OCI-M1 (cell line): Measurements from ENCODE around the gene GPM6B.
"Not testable (repeated sequence)": the region's sequence is repeated elsewhere in the genome, so short reads cannot be mapped to it uniquely, and the experiment has no call there.

ENCODE experiments used
- DNase-seq: peaks from one replicate; lab custom pipeline; 2025; lab: John Stamatoyannopoulos, UW

Gene GPM6B

DNA sequence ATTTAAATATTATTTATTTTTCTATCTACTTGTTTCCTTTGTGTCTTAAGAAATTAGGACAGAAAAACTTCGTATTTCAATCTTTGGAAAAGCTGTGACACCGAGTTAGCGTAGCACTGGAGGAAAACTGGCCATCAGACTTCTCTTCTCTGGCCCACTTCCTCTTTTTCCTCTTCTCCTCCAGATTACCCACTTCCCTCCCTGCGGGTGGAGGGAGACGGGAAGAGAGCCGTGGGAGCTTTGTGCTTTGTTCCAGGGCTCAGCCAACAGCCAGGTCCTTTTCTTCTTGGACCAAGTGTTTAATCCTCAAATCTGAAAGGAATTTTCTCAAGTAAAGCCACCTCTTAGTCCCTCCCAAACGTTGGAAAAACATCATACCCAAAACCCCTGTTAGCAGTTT lies 52.6 kb downstream of the GPM6B start:
- peak; percentile 37 for DNase-seq

DNA sequence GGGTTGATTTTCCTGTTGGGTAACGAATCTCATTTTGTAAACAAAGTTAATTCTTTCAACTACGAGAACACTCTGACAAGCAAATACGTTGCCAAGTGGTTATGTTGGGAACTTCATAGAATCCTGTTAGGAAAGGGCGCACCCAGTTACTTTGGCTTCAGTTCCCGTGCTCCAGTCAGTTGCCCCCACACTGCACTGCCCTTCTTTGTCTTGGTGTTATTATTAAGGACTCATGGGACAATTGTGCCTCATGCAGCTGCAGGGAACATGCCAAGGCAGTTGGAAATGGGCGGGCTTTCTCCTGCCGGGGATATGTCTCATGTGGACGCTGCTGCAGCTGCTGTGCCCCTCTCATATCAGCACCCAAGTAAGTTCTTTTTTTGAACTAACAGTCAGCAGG lies 53.4 kb downstream of the GPM6B start:
- DNase-seq: no peak

DNA sequence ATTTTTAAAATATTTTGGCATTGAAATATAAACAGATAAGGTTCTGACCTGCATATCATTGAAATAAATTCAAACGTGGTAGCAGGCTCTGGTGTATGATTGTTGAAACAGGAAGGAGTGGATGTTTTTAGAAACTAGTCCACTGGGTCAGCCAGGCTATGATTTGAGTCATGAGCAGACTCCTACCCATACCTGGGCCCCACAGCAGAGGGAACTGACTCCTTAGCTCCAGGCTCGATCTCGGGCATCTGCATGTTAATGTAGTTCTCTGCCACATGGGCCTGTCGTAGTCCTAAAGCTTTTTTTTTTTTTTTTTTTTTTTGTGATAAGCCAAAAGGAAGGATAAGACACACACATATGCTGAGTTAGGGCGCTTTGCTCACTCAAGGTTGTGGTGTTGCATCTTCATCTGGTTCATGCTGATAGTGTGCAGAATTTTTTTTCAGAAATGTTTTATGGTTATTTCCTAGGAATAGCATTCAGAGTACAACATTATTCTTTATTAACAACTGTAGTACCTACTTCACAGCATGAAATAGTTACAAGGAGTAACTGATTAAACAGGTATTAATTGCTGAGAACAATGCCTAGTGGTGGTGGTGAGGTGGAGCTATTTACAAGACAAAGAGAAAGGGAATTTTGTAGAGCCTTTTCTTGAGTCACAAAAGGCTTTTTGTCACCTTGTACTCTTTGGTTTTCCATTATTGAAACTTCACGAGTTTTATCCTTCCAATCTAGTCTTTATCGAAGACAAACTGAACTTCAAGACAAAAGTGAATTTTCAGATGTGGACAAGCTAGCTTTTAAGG lies 55.1 kb downstream of the GPM6B start:
- peak; percentile 40 for DNase-seq

DNA sequence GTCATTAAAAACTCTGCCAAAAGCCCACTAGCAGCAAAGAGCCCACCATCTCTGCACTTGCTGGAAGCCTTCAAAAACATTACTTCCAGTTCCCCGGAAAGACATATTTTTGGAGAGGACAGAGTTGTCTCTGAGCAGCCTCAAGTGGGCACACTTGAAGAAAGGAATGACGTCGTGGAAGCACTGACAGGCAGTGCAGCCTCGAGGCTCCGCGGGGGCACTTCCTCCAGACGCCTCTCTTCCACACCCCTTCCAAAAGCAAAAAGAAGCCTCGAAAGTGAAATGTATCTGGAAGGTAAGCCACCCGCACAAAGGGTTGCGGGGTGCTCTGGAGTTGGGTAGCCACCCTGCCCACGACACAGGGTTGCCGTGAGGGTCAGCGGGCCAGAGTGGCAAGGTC lies 56.5 kb downstream of the GPM6B start:
- no peak for DNase-seq

DNA sequence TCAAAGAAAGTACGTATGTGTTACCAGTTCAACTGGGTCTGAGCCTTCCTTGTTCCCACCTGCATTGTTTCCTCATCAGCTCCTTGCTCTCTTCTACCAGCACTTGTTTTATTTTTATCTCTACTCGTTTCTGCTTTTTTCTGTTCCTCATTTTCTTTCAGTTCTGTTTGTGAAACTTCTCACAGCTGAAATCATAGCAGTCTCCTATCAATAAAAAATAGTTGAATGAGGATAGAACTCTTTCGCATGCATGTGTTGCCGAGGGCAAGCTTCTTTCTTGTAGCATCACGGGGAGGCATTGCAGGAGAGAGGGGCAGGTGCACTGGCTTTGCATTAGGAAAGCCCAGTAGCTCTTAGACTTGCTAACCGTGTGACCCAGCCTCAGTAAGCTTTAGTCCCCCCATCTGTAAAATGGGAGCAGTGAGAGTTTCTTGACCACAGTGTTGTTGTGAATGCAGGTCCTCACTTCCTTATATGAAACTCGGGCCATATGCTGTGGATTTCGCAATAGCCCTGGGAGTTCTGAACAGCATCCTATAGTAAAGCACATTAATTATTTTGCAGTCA lies 57.7 kb downstream of the GPM6B start:
- peak; percentile 2 for DNase-seq

DNA sequence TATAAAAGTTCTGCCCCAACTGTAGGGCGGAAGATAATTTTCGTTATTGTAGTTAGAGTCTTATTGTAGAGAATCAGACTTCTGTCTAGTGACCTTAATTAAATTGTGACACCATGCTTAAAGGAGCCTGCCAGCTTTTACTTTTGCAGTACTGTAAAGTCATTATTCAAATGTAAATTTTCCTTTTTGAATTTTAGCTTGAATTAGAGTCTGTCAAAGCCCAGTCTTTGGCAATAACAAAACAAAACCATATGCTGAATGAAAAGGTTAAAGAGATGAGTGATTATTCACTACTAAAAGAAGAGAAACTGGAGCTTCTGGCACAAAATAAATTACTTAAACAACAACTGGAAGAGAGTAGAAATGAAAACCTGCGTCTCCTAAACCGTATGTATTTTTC lies 60.5 kb downstream of the GPM6B start:
- DNase-seq: no peak

DNA sequence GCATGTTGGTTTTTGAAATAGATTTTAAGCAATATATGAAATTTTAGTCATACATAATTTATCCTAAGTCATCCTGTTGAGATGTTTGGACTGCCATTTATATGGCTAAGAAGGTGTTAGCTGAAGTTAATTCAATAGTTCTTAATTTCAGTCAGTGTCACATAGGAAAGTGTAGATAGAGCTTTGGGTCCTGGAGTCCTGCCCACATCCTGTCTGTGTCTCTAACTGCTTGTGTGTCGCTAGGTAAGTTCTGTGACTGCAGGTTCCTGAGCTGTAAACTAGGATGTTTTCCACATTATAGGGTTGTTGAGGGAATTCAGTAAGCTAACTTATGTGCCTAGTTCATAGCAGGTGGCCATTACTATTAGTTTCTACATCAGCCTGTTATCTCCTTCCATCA lies 61.6 kb downstream of the GPM6B start:
- no peak for DNase-seq

DNA sequence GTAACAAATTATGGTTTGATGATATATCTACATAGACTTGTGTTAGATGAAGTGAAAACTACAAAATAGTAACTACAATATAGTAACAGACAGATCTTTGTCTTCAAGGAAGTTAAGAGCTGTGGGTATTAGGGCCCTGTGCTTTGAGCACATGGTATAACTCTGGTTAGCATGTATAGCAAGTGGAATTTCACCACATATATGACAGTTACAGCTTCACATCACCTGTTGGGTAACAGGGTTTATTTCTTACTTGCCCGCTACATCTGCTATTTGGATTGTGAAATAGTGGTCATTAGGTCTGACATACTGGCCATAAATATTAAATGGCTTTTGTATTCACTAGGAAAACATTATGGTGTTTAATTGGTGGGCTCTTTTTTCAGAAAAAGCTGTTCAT lies 62.1 kb downstream of the GPM6B start:
- DNase-seq: no peak

DNA sequence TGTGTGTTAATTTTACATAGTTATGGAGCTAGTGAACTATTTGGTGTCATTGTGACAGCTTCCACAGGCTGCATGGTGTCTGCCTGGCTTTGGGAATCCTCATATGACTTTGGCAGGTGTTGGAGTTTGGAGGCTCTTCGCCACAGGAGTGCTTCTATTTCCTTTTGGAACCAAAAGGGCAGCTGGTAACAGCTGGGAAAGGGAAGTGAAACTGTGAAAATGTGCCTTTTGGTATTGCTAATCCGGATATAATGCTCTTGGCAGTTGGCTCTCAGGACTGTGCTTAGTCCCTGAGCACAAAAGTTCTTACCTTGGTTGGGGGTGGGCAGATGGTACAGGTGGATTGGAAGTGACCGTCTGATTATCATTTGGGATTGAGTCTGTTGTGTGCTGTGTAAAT lies 64.2 kb downstream of the GPM6B start:
- no peak for DNase-seq

DNA sequence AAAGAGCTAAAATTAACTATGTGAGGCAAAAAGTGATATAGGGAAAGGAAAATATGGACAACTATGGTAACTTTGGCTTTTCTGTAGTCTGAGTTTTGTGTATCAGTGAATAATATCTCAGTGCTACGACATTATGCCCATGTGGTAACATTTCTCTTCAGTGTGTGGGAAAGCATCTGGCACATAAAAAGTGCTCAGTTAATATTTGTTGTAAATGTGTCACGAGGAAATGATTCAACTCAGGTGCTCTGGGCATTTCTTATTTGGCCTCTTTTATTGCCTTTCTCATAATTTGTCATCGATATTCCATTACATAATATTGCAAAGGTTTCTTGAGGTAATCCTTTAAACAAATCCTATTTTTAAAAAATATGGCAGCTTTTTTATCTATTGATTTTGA lies 64.8 kb downstream of the GPM6B start:
- DNase-seq: no peak

DNA sequence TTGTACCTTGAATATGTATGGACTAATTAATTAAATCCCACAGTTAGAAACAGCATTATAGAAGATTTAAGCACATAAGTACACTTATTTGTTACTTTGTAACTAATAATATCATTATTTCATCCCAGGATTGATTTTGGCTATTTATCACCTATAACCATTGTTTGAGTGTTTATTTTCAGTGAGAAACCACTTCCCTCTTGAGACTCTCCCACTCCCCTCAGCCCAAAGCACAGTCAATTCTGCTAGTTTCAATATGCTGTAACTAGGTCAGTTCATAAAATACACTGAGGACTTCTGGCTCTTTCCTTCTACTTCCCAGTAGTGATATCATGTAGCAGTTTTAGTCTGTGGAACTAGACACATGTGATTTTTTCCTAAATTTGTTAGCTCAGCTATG lies 66.1 kb downstream of the GPM6B start:
- no peak for DNase-seq

DNA sequence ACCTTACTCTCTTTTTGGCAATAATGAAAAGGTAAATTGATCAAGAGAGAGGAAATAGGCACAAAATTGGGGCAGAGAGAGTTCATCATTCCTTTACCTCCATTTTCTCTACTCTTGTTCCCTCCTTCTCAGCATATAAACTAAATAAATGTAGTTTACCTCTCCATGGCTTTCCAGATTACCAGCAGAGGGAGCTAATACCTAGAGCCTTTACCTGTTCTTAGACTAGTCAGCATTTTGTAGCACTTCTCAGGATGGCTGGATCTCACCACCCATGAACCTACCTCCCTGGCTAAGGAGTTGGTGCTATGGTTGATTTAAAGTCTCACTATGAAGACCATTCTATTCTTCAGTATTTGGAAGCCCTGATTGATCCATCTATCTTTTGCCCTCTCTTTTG lies 66.7 kb downstream of the GPM6B start:
- DNase-seq: peak; percentile 44

DNA sequence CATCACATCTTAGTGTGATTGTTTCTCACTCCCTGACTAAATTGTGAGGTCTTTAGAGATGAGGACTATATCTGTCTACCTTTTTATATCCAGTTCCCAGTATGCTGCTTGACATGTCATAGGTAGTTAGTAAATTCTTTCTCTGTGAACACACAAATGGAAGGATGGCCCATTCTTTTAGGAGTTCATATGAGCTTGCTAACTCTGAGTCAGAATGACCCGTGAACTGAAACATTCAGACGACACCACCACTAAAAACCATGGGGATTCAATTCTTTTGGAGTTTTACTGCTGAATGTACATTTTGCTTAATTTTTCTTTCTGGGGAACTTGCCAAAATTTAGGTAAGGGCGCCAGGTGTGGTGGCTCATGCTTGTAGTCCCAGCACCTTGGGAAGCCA lies 68.4 kb downstream of the GPM6B start:
- DNase-seq: no peak

DNA sequence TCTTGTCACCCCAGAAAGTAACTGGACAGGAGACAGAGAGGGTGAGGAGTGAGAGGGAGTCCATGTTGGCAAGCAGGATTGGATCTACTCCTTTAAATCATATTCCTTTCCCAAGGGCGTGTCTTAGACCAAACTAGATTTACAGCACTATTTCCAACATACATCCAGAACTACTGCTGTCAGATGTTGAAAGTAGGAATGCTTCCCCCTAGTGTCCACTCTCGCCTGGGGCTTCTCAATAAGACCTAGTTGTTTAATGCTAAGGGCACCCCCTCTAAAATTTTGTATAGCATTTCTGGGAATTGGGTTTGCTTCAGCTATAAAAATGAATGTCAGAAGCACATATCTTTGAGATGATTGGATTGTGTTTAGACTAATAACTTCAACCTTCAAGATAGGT lies 69.1 kb downstream of the GPM6B start:
- peak; percentile 51 for DNase-seq

DNA sequence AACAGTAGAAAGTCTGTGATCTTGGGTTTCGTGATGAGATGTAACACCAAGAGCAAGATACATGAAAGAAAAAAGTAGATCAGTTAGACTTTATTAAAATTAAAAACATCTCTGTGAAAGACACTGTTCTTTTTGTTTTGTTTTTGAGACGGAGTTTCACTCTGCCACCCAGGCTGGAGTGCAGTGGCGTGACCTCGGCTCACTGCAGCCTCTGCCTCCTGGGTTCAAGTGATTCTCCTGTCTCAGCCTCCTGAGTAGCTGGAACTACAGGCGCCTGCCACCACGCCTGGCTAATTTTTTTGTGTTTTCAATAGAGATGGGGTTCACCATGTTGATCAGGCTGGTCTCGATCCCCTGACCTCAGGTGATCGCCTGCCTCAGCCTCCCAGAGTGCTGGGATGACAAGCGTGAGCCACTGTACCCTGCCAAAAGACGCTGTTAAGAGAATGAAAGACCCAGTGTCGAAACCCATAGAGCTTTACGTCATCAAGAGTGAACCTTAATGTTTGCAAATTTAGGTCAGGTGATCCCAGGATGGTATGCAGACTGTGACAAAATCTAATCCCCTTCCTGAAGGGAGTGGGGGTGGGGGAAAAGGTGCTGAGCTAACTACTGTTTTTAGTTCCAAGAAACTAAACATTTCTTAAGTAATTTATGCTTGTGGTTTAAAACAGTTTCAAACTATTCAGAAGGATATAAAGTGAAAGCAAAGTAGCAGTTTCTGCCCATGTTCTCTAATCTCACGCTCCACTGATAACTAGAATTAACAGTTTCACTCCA lies 74.3 kb downstream of the GPM6B start:
- DNase-seq: peak; percentile 82

DNA sequence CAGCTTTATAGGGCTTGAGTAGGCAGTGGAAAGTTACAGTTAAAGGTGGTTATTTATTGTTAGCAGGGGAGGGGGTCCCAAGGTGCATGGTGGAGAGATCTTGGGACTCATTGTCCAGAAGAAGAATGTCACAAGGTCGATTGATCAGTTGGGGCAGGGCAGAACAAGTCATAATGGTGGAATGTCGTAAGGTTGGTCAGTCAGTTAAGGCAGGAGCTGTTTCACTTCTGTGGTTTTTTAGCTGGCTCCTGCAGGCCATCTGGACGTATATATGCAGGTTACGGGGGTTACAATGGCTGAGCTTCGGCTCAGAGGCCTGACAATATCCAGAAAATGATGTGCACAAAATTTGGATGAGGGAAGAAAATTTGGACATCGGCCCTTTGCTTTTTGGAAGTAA lies 75.2 kb downstream of the GPM6B start:
- no peak for DNase-seq

DNA sequence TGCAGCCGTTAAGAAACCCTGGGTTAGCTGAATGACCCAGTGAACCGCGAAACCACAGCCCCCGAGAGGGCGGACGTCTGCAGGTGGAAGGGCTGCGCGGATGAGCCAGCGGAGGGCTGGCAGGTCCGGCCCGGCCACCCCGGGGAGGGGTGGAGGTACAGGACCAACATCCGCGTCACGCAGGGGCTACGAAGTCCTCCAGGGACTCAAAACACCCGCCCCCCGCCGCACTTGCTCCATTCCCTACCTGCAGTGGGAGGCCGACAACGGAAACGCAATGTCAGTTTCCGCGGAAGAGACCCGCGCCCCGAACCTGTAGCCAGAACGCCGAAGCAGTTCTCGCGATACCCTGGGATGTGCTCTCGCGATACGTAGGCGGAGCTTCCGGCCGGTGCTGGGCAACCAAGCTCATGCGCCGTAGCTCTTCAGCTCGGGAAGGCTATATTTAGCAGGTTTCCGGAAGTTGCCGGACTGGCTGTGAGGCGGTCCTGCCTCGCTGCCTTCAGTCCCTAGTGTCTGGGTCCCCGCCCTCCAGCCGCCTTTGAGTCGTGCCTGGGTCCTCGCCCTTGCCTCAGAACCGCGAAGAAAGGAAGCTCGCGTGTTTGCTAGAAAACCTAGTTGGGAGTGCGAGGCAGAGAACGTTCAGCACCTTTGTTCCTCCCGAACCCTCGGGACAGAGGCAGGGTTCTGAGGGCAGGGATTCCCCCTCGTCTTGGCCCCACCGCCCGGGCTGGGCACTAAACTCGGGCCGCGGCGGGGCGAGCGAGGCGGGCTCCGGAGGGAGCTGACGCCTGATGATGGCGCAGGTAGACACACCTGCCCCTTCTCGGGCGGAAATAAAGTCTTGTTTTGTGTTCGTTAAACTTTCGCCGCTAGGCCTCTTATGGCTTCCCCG lies 82.4 kb downstream of the GPM6B start, which contains the start of the genes OFD1 and TRAPPC2:
Gene OFD1 (plus strand): TSS at position 471 of the 895 bp plus-strand sequence. CDS start 324 bp downstream, at position 795.
Gene TRAPPC2 (minus strand): TSS at position 343 of the 895 bp plus-strand sequence. CDS start 14,657 bp downstream, outside the sequence.
- DNase-seq: peak; percentile 97

DNA sequence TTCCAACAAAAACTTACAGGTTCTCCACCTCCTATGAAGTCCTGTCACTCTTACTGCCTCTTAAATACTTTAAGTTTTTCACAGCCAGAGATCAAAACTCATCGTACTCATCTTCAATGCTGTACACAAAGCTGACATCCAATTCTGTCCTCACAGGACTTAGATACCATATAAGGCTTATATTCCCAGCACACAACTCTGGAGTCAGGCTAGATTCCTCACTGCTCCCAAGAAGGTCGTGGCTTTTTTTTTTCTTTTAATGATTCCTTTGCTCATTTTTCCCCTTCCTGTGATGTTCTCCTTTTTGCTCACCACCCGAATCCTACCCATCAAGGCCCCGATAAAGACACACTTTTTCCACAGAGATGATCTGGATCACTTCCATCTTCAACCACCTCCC lies 83.4 kb downstream of the GPM6B start:
- DNase-seq: no peak

DNA sequence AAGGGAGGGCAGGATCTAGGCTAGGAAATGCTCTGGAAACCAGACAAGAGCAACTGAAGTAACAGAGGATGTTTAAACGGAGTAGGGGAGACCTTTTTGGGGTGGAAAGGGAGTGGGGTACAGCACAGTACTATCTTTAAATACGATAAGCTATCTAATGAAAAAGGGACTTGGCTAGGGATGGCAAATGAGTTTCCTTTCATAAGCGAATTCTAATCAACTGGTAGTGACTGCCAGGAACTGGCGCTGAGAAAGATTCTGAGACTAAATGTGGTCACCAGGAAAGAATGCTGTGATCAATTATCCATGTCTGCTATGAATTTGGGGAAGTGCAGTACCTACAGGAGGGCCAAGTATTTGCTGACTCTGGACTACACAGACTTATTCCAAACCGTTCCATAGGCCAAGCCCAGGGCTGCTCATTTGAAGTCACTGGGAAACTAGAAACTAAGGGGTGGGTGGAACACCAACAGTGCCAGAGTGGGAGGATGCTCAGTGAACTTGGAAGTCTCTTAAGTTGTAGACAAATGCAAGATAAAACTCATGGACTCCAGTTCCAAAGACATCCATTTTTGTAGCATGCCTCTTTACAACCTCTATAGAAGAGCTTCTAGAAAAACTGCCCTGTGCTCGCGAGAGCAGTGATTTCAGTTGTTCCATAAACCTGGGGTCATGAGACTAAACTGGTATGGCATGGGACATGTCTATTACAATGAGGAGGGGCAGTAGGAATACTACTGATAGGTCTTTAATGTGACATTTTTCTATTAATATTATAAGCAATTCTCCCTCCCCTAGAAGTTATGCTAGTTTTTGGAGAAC lies 84.4 kb downstream of the GPM6B start:
- no peak for DNase-seq

DNA sequence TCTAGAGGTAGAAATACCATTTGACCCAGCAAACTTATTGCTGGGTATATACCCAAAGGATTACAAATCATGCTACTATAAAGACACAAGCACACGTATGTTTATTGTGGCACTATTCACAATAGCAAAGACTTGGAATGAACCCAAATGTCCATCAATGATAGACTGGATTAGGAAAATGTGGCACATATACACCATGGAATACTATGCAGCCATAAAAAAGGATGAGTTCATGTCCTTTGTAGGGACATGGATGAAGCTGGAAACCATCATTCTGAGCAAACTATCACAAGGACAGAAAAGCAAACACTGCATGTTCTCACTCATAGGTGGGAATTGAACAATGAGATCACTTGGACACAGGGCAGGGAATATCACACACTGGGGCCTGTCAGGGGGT lies 86.4 kb downstream of the GPM6B start:
- not testable (repeated sequence) for DNase-seq

DNA sequence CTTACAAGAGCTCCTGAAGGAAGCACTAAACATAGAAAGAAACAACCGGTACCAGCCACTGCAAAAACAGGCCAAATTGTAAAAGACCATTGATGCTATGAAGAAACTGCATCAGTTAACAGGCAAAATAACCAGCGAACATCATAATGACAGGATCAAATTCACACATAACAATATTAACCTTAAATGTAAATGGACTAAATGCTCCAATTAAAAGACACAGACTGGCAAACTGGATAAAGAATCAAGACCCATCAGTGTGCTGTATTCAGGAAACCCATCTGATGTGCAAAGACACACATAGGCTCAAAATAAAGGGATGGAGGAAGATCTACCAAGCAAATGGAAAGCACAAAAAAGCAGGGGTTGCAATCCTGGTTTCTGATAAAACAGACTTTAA lies 90.3 kb downstream of the GPM6B start:
- DNase-seq: not testable (repeated sequence)
